PC-9 (cell line): ENCODE data around the gene MBTPS2. TPM values are rescaled to one million over a fixed set of nuclear protein-coding genes. Genes with fewer than 3 reads are reported as not detected.

Experiments used
- BruUV-seq: library from RNA; stranded (reverse); fragments of 400-500 nt; replicated peaks from 2 replicates; lab custom pipeline; 2021; lab: Mats Ljungman, UMichigan
- CTCF ChIA-PET: fragments of 300-600 bp; sonication (Branson Sonifier 250); formaldehyde crosslinking; loops from one replicate; lab custom pipeline; 2022; ENCODE audit warnings: antibody characterized with exemption; lab: Charles Lee
- POLR2A ChIA-PET: fragments of 300-600 bp; sonication (Branson Sonifier 250); formaldehyde crosslinking; loops from one replicate; lab custom pipeline; 2022; ENCODE audit warnings: antibody characterized with exemption; ENCODE audit not compliant: unreplicated experiment; lab: Charles Lee
- DNase-seq, 2 experiments: peaks; one replicate each; pipeline versions ENCODE4 v3.0.0 to v3.0.0-alpha.2; 2015 to 2022; ENCODE audit warnings: mixed read lengths in 1 of 2
- H2AFZ ChIP-seq: fragments of 200-600 bp; sonication (generic); 2 replicates; pipeline ENCODE4 v1.8.1; 2017; ENCODE audit warnings: antibody characterized with exemption
- H3F3A ChIP-seq: fragments of 200-600 bp; sonication (generic); 2 replicates; pipeline ENCODE4 v1.8.1; 2017; ENCODE audit warnings: antibody characterized with exemption, mild to moderate bottlenecking, low read depth; ENCODE audit not compliant: insufficient read depth
- H3K27ac ChIP-seq: fragments of 200-600 bp; sonication (generic); 2 replicates; pipeline ENCODE4 v1.6.1; 2016; ENCODE audit warnings: mixed run types
- H3K27me3 ChIP-seq: fragments of 200-600 bp; sonication (generic); 2 replicates; pipeline ENCODE4 v1.6.1; 2016; ENCODE audit warnings: low read depth, mixed run types; ENCODE audit not compliant: insufficient read depth
- H3K36me3 ChIP-seq: fragments of 200-600 bp; sonication (generic); 2 replicates; pipeline ENCODE4 v1.6.1; 2016; ENCODE audit warnings: low read depth, mixed run types
- H3K4me1 ChIP-seq: fragments of 200-600 bp; sonication (generic); replicated peaks from 2 replicates; pipeline ENCODE4 v1.6.1; 2016; ENCODE audit warnings: mixed run types; ENCODE audit not compliant: insufficient read depth
- H3K4me2 ChIP-seq: fragments of 200-600 bp; sonication (generic); 2 replicates; pipeline ENCODE4 v1.6.1; 2017; ENCODE audit warnings: mixed run types
- H3K4me3 ChIP-seq: fragments of 200-600 bp; sonication (generic); 2 replicates; pipeline ENCODE4 v1.6.1; 2016; ENCODE audit warnings: mixed run types
- H3K79me2 ChIP-seq: fragments of 200-600 bp; sonication (generic); 2 replicates; pipeline ENCODE4 v1.6.1; 2017; ENCODE audit warnings: low read depth, mixed run types
- H3K9me2 ChIP-seq: fragments of 200-600 bp; sonication (generic); 2 replicates; pipeline ENCODE4 v1.8.1; 2017; ENCODE audit warnings: mild to moderate bottlenecking; ENCODE audit not compliant: insufficient read depth
- H3K9me3 ChIP-seq: fragments of 200-600 bp; sonication (generic); 2 replicates; pipeline ENCODE4 v1.8.1; 2016; ENCODE audit warnings: low read depth; ENCODE audit not compliant: insufficient read depth
- H4K20me1 ChIP-seq: fragments of 200-600 bp; sonication (generic); 2 replicates; pipeline ENCODE4 v1.8.1; 2017; ENCODE audit not compliant: insufficient read depth
- EZH2 ChIP-seq: fragments of 200-600 bp; sonication (generic); IDR thresholded peaks from 2 replicates; pipeline ENCODE4 v1.8.0; 2017; ENCODE audit warnings: antibody characterized with exemption, low read depth
- intact Hi-C: fragments of 100-400 bp; cut with micrococcal nuclease; formaldehyde crosslinking; loops from one replicate; pipeline ENCODE4 v1.10.0; 2022; ENCODE audit not compliant: unreplicated experiment
- total RNA-seq: library from RNA; stranded (reverse); gene quantifications from 2 replicates; pipeline ENCODE4 v1.2.3, GENCODE V29; 2021
- TF ChIP-seq, protein P1 (sequence below): fragments of 200-600 bp; sonication (generic); conservative IDR thresholded peaks from 2 replicates; pipeline ENCODE4 v1.6.1; 2017; ENCODE audit warnings: mixed run types, antibody characterized with exemption, mild to moderate bottlenecking, moderate library complexity

Gene MBTPS2
- total RNA-seq, 1 experiment from 2014 or later = 16.9 TPM

GRCh38 chrX:21934414-21934813 lies 95.0 kb downstream of the MBTPS2 start:
- intact Hi-C loops = no loop called here
- 0 out of 2 replicates have a peak overlapping the region, but pooled peaks have one; percentile 9 for H3K27ac ChIP-seq
- ChIA-PET CTCF (no interaction called here), POLR2A (interaction anchor here (0.7 kb wide), 1 partner anchor 1764 kb away, joined by 3 read pairs; no protein-coding TSS in a partner anchor)
- DNase-seq = peak; percentile 26 to 62
- H3K4me2 ChIP-seq = no peak overlapping the region
- TF ChIP-seq, protein P1, sequence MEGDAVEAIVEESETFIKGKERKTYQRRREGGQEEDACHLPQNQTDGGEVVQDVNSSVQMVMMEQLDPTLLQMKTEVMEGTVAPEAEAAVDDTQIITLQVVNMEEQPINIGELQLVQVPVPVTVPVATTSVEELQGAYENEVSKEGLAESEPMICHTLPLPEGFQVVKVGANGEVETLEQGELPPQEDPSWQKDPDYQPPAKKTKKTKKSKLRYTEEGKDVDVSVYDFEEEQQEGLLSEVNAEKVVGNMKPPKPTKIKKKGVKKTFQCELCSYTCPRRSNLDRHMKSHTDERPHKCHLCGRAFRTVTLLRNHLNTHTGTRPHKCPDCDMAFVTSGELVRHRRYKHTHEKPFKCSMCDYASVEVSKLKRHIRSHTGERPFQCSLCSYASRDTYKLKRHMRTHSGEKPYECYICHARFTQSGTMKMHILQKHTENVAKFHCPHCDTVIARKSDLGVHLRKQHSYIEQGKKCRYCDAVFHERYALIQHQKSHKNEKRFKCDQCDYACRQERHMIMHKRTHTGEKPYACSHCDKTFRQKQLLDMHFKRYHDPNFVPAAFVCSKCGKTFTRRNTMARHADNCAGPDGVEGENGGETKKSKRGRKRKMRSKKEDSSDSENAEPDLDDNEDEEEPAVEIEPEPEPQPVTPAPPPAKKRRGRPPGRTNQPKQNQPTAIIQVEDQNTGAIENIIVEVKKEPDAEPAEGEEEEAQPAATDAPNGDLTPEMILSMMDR = no peak
- no peak for TF ChIP-seq EZH2
- peaks cover 8% of the 10 kb centered on the region; the same call in 1 of the 2 replicates for H3F3A ChIP-seq
- no peaks in the 10 kb centered on the region for H3K9me3 ChIP-seq
- H3K36me3 ChIP-seq = no peaks in the 10 kb centered on the region
- no TSS peak for BruUV-seq
- no peaks in the 10 kb centered on the region for H3K9me2 ChIP-seq
- no peak overlapping the region for H2AFZ ChIP-seq
- peaks cover 20% of the 10 kb centered on the region for H3K4me1 ChIP-seq
- no peaks in the 10 kb centered on the region for H3K27me3 ChIP-seq
- H3K4me3 ChIP-seq = no peak overlapping the region
- no peaks in the 10 kb centered on the region for H3K79me2 ChIP-seq
- H4K20me1 ChIP-seq = no peaks in the 10 kb centered on the region

Other genes starting within 250 kb of the MBTPS2 start
- gene KLHL34, start 181.3 kb upstream of the MBTPS2 start, total RNA-seq = 0.18 TPM in 1 of 2 replicates, not detected in the other
- gene SMPX, start 81.5 kb upstream of the MBTPS2 start, total RNA-seq = not detected in 2 replicates
- gene YY2, start 16.4 kb downstream of the MBTPS2 start, total RNA-seq = 2.0 and 2.1 TPM in 2 replicates
- 186 and 218 TPM in 2 replicates for gene SMS, start 101.1 kb downstream of the MBTPS2 start, total RNA-seq
- gene PHEX, start 192.7 kb downstream of the MBTPS2 start, total RNA-seq = 2.1 and 3.5 TPM in 2 replicates